Loucy (cell line): Measurements from ENCODE around the gene LMX1B.

Experiments used
- H2AFZ ChIP-seq: fragments of 200-600 bp; sonication (generic); 2 replicates; pipeline ENCODE4 v1.6.0; 2016; ENCODE audit warnings: antibody characterized with exemption, mild to moderate bottlenecking, low read length, moderate library complexity
- H3F3A ChIP-seq: fragments of 200-600 bp; 2 replicates; pipeline ENCODE4 v1.6.0; 2016; ENCODE audit warnings: antibody characterized with exemption, low read depth, mild to moderate bottlenecking
- H3K27me3 ChIP-seq: fragments of 200-600 bp; sonication (generic); 2 replicates; pipeline ENCODE4 v1.6.1; 2014; ENCODE audit warnings: low read length, mild to moderate bottlenecking; ENCODE audit not compliant: insufficient read depth, poor library complexity, severe bottlenecking
- H3K36me3 ChIP-seq: fragments of 200-600 bp; sonication (generic); 2 replicates; pipeline ENCODE4 v1.6.1; 2016; ENCODE audit warnings: low read length; ENCODE audit not compliant: insufficient read depth
- H3K4me1 ChIP-seq: fragments of 200-600 bp; sonication (generic); 2 replicates; pipeline ENCODE4 v1.5.1; 2014; ENCODE audit warnings: low read length, mild to moderate bottlenecking; ENCODE audit not compliant: insufficient read depth, poor library complexity, severe bottlenecking
- H3K4me2 ChIP-seq: fragments of 200-600 bp; sonication (generic); 2 replicates; pipeline ENCODE4 v1.6.0; 2014; ENCODE audit warnings: antibody characterized with exemption, low read length, low read depth, mild to moderate bottlenecking; ENCODE audit not compliant: poor library complexity, severe bottlenecking
- H3K4me3 ChIP-seq: fragments of 200-600 bp; sonication (generic); 2 replicates; pipeline ENCODE4 v1.5.1; 2014; ENCODE audit warnings: low read length, mild to moderate bottlenecking, mixed read lengths; ENCODE audit not compliant: poor library complexity, severe bottlenecking
- H3K79me2 ChIP-seq: fragments of 200-600 bp; sonication (generic); 2 replicates; pipeline ENCODE4 v1.6.1; 2014; ENCODE audit warnings: low read length; ENCODE audit not compliant: insufficient read depth
- H3K9ac ChIP-seq: fragments of 200-600 bp; sonication (generic); 2 replicates; pipeline ENCODE4 v1.6.0; 2014; ENCODE audit warnings: mild to moderate bottlenecking, low read depth, low read length, moderate library complexity; ENCODE audit not compliant: poor library complexity, severe bottlenecking
- H3K9me2 ChIP-seq: fragments of 200-600 bp; sonication (generic); replicated peaks from 2 replicates; pipeline ENCODE4 v1.6.1; 2016; ENCODE audit warnings: low read depth, low read length, mixed read lengths
- H3K9me3 ChIP-seq: fragments of 200-600 bp; sonication (generic); 2 replicates; pipeline ENCODE4 v1.6.1; 2014; ENCODE audit warnings: mild to moderate bottlenecking, antibody characterized with exemption, low read length, low read depth; ENCODE audit not compliant: insufficient read depth
- H4K20me1 ChIP-seq: fragments of 200-600 bp; sonication (generic); 2 replicates; pipeline ENCODE4 v1.6.0; 2014; ENCODE audit warnings: antibody characterized with exemption, low read length, mild to moderate bottlenecking; ENCODE audit not compliant: insufficient read depth, poor library complexity, severe bottlenecking
- EZH2phosphoT487 ChIP-seq: fragments of 200-600 bp; IDR thresholded peaks from 2 replicates; pipeline ENCODE4 v1.6.1; 2018; ENCODE audit warnings: antibody characterized with exemption, mild to moderate bottlenecking, moderate library complexity, borderline replicate concordance
- TF ChIP-seq, protein P1 (sequence below): fragments of 200-600 bp; sonication (generic); conservative IDR thresholded peaks from 2 replicates; pipeline ENCODE4 v1.5.1; 2014; ENCODE audit warnings: mild to moderate bottlenecking, antibody characterized with exemption, low read length

LMX1B gene

GRCh38 chr9:126703002-126703865 lies 89.5 kb downstream of the LMX1B start:
- no peaks in the 10 kb centered on the region for H4K20me1 ChIP-seq
- TF ChIP-seq EZH2phosphoT487 = no peak
- TF ChIP-seq, protein P1, sequence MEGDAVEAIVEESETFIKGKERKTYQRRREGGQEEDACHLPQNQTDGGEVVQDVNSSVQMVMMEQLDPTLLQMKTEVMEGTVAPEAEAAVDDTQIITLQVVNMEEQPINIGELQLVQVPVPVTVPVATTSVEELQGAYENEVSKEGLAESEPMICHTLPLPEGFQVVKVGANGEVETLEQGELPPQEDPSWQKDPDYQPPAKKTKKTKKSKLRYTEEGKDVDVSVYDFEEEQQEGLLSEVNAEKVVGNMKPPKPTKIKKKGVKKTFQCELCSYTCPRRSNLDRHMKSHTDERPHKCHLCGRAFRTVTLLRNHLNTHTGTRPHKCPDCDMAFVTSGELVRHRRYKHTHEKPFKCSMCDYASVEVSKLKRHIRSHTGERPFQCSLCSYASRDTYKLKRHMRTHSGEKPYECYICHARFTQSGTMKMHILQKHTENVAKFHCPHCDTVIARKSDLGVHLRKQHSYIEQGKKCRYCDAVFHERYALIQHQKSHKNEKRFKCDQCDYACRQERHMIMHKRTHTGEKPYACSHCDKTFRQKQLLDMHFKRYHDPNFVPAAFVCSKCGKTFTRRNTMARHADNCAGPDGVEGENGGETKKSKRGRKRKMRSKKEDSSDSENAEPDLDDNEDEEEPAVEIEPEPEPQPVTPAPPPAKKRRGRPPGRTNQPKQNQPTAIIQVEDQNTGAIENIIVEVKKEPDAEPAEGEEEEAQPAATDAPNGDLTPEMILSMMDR = no peak
- H3K4me2 ChIP-seq = no peak overlapping the region
- no peak overlapping the region for H3K9ac ChIP-seq
- H3F3A ChIP-seq = no peaks in the 10 kb centered on the region
- H2AFZ ChIP-seq = no peak overlapping the region
- H3K4me3 ChIP-seq = no peak overlapping the region
- H3K9me2 ChIP-seq = no peaks in the 10 kb centered on the region
- H3K9me3 ChIP-seq = no peaks in the 10 kb centered on the region
- peaks cover 15% of the 10 kb centered on the region for H3K4me1 ChIP-seq
- H3K79me2 ChIP-seq = no peaks in the 10 kb centered on the region
- no peaks in the 10 kb centered on the region for H3K27me3 ChIP-seq
- no peaks in the 10 kb centered on the region for H3K36me3 ChIP-seq

DNA sequence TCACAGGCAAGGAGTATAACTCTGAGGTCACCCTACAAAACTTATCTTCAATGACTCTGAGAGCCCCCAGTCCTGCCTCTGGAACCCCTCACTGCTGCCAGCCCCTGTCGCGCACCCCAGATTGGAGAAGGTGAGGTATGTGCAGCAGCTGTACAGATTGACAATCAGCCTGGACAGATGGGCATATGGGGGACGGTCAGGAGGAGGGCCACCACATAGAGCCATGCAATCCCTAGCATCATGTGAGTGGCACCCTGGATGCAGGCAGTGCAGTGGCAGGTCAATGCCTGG lies 90.1 kb downstream of the LMX1B start:
- Histone ChIP-seq H2AFZ (no peak overlapping the region), H3K36me3 (no peaks in the 10 kb centered on the region), H3K79me2 (no peaks in the 10 kb centered on the region), H3K9me3 (no peaks in the 10 kb centered on the region), H3F3A (no peaks in the 10 kb centered on the region), H3K27me3 (no peaks in the 10 kb centered on the region), H3K9ac (no peak overlapping the region), H4K20me1 (no peaks in the 10 kb centered on the region), H3K4me1 (peaks cover 15% of the 10 kb centered on the region), H3K9me2 (no peaks in the 10 kb centered on the region), H3K4me2 (no peak overlapping the region), H3K4me3 (no peak overlapping the region)
- TF ChIP-seq EZH2phosphoT487 = no peak
- TF ChIP-seq, protein P1 = no peak

DNA sequence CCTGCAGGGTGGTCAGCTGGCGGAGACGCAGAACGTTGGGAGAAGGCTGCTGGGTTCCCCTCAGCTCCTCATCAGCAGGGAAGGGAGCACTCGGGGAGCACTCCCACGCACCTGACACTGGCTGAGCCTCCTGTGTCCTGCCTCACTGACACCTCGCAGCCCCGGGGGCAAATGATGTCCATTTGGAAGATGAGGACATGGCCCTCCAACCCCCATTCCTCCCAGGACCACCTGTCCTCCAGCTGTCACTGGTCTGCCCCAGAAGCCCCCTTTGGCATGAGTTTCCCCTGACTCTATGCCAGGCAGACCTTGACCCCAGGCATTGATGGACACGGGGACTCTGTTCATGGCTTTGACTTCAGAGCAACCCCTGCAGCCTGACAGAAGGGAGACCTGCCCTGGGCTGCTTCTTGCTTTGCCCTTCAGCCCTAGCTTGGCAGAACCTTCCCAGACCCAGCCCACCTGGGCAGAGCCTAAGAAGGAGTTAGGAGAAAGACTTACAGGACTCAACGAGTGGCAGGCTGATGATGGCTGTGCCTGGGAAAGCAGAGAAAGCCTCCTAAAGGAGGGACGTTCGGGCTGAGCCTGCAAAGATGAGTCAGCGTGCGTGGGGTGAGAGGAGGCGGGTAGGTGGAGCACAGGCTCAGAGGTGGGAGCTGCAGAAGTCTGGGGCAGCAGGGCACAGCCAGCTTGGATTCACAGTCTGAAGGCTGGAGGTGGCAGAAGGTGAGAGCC lies 90.6 kb downstream of the LMX1B start:
- H3K36me3 ChIP-seq = no peaks in the 10 kb centered on the region
- H3K4me1 ChIP-seq = peaks cover 15% of the 10 kb centered on the region
- H4K20me1 ChIP-seq = no peaks in the 10 kb centered on the region
- peak overlapping the region; percentile 34 for H2AFZ ChIP-seq
- no peaks in the 10 kb centered on the region for H3K9me2 ChIP-seq
- peak overlapping the region; percentile 38 for H3K4me3 ChIP-seq
- peak overlapping the region; percentile 66 for H3K4me2 ChIP-seq
- no peaks in the 10 kb centered on the region for H3K27me3 ChIP-seq
- no peaks in the 10 kb centered on the region for H3K79me2 ChIP-seq
- TF ChIP-seq, protein P1 = no peak
- no peak for TF ChIP-seq EZH2phosphoT487
- H3K9ac ChIP-seq = no peak overlapping the region
- H3F3A ChIP-seq = no peaks in the 10 kb centered on the region
- no peaks in the 10 kb centered on the region for H3K9me3 ChIP-seq
